ENCODE data around the gene CHL1. TPM values are rescaled to one million over a fixed set of nuclear protein-coding genes. Genes with fewer than 3 reads are reported as not detected.

Gene CHL1
- total RNA-seq, 1 donor from 2014 or later, result 0.44 TPM

GRCh38 chr3:458124-458523 lies 261.6 kb downstream of the CHL1 start:
- Mint-ChIP-seq H3K27ac (ENCODE audit: unreplicated experiment) (no peak overlapping the region), H3K36me3 (ENCODE audit: low read depth) (no peaks in the 10 kb centered on the region), H3K9me3 (no peaks in the 10 kb centered on the region), H3K4me1 (peaks cover 16% of the 10 kb centered on the region), H3K27me3 (ENCODE audit: low read depth) (no peaks in the 10 kb centered on the region), H3K4me3 (no peak overlapping the region)
- TF ChIP-seq, protein P1, sequence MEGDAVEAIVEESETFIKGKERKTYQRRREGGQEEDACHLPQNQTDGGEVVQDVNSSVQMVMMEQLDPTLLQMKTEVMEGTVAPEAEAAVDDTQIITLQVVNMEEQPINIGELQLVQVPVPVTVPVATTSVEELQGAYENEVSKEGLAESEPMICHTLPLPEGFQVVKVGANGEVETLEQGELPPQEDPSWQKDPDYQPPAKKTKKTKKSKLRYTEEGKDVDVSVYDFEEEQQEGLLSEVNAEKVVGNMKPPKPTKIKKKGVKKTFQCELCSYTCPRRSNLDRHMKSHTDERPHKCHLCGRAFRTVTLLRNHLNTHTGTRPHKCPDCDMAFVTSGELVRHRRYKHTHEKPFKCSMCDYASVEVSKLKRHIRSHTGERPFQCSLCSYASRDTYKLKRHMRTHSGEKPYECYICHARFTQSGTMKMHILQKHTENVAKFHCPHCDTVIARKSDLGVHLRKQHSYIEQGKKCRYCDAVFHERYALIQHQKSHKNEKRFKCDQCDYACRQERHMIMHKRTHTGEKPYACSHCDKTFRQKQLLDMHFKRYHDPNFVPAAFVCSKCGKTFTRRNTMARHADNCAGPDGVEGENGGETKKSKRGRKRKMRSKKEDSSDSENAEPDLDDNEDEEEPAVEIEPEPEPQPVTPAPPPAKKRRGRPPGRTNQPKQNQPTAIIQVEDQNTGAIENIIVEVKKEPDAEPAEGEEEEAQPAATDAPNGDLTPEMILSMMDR (conservative IDR thresholded peaks at IDR 0.05), result no peak
- DNase-seq (ENCODE audit: low read depth, low spot score), result no peak

- DNase-seq (ENCODE audit: low read depth, low spot score), result no peak
- no peak overlapping the region for H3K4me3 Mint-ChIP-seq
- peaks cover 16% of the 10 kb centered on the region for H3K4me1 Mint-ChIP-seq
- H3K27ac Mint-ChIP-seq (ENCODE audit: unreplicated experiment), result no peak overlapping the region
- H3K9me3 Mint-ChIP-seq, result no peaks in the 10 kb centered on the region
- TF ChIP-seq, protein P1 (conservative IDR thresholded peaks at IDR 0.05), result no peak
- no peaks in the 10 kb centered on the region for H3K36me3 Mint-ChIP-seq (ENCODE audit: low read depth)
- H3K27me3 Mint-ChIP-seq (ENCODE audit: low read depth), result no peaks in the 10 kb centered on the region
These were observed 262.2 kb downstream of the CHL1 start for GRCh38 chr3:458653-459310.

Measured in neural crest cell (in vitro differentiated cells).